Esophagus squamous epithelium (tissue), 4 donors: ENCODE results near the gene RTL1.

Experiments used
- CTCF ChIP-seq, 6 experiments: fragments of 450-650 bp in 4 of 6; fragments of 200-600 bp in 2 of 6; sonication (generic) in 2 of 6; IDR thresholded peaks; one replicate each; pipeline ENCODE4 v1.5.1; 2016 to 2019; ENCODE audit warnings: antibody characterized with exemption in 6 of 6, mild to moderate bottlenecking in 4 of 6, moderate library complexity in 4 of 6
- POLR2A ChIP-seq, 4 donors: fragments of 450-650 bp; IDR thresholded peaks; one replicate each; pipeline ENCODE4 v1.6.1; 2017; ENCODE audit warnings: antibody characterized with exemption in 4 of 4, mild to moderate bottlenecking in 4 of 4, moderate library complexity in 3 of 4

- no peak for TF ChIP-seq CTCF (IDR thresholded peaks at IDR 0.05)
- no peak for TF ChIP-seq POLR2A (IDR thresholded peaks at IDR 0.05)
Observed at GRCh38 chr14:100868621-100869370, 34.7 kb downstream of the RTL1 start.
